Hippocampal formation (tissue), 2 donors: ENCODE data around the gene DRAM1.

ENCODE experiments used
- DNase-seq, 2 donors: peaks; one replicate each; lab custom pipeline; 2025; lab: John Stamatoyannopoulos, UW

DRAM1 gene

GRCh38 chr12:101941306-101942249, 64.2 kb downstream of the DRAM1 start:
- DNase-seq: no peak

GRCh38 chr12:101942250-101942605, 64.8 kb downstream of the DRAM1 start:
- DNase-seq: no peak

- no peak for DNase-seq
Measured at GRCh38 chr12:101945369-101946232, 68.2 kb downstream of the DRAM1 start.

GRCh38 chr12:101946233-101946611, 68.8 kb downstream of the DRAM1 start:
- DNase-seq: no peak

- no peak for DNase-seq
Measured at GRCh38 chr12:101947316-101947715, 69.9 kb downstream of the DRAM1 start.

GRCh38 chr12:101948365-101948764, 71.0 kb downstream of the DRAM1 start:
- no peak for DNase-seq

GRCh38 chr12:101951002-101951670, 73.8 kb downstream of the DRAM1 start:
- DNase-seq: no peak

- DNase-seq: no peak
Measured at GRCh38 chr12:101954113-101954512, 76.7 kb downstream of the DRAM1 start.

- DNase-seq: no peak
Measured at GRCh38 chr12:101954676-101955075, 77.3 kb downstream of the DRAM1 start.

GRCh38 chr12:101957252-101957959, 80.0 kb downstream of the DRAM1 start:
- DNase-seq: no peak

- DNase-seq: no peak
Measured at GRCh38 chr12:101959607-101960006, 82.2 kb downstream of the DRAM1 start.

- DNase-seq: no peak
Measured at GRCh38 chr12:101962486-101962885, 85.1 kb downstream of the DRAM1 start.

GRCh38 chr12:101963697-101964096, 86.3 kb downstream of the DRAM1 start:
- no peak for DNase-seq

GRCh38 chr12:101966496-101966895, 89.1 kb downstream of the DRAM1 start:
- DNase-seq: no peak

GRCh38 chr12:101967506-101967905, 90.1 kb downstream of the DRAM1 start:
- DNase-seq: no peak

GRCh38 chr12:101968770-101969169, 91.4 kb downstream of the DRAM1 start:
- no peak for DNase-seq
